Measurements from ENCODE around the gene TMEM121B.

TMEM121B gene

GRCh38 chr22:17110791-17111550 lies 10.2 kb downstream of the TMEM121B start:
- peaks cover 15 to 28% of the 10 kb centered on the region in 2 donors for H3K36me3 Mint-ChIP-seq
- H3K27ac Mint-ChIP-seq = no peak overlapping the region
- no peak overlapping the region for H3K4me3 Mint-ChIP-seq
- H3K27me3 Mint-ChIP-seq = no peaks in the 10 kb centered on the region
- H3K4me1 Mint-ChIP-seq = peaks cover 6 to 21% of the 10 kb centered on the region in 2 donors
- DNase-seq = no peak
- H3K9me3 Mint-ChIP-seq = no peaks in the 10 kb centered on the region
- no peak for ATAC-seq (replicated peaks)

GRCh38 chr22:17109976-17110375 lies 11.2 kb downstream of the TMEM121B start:
- ATAC-seq (replicated peaks) = no peak
- Mint-ChIP-seq H3K27ac (no peak overlapping the region), H3K36me3 (peaks cover 20 to 34% of the 10 kb centered on the region in 2 donors), H3K27me3 (no peaks in the 10 kb centered on the region), H3K4me1 (peaks cover 3 to 17% of the 10 kb centered on the region in 2 donors), H3K9me3 (no peaks in the 10 kb centered on the region), H3K4me3 (no peak overlapping the region)
- DNase-seq = no peak

DNA sequence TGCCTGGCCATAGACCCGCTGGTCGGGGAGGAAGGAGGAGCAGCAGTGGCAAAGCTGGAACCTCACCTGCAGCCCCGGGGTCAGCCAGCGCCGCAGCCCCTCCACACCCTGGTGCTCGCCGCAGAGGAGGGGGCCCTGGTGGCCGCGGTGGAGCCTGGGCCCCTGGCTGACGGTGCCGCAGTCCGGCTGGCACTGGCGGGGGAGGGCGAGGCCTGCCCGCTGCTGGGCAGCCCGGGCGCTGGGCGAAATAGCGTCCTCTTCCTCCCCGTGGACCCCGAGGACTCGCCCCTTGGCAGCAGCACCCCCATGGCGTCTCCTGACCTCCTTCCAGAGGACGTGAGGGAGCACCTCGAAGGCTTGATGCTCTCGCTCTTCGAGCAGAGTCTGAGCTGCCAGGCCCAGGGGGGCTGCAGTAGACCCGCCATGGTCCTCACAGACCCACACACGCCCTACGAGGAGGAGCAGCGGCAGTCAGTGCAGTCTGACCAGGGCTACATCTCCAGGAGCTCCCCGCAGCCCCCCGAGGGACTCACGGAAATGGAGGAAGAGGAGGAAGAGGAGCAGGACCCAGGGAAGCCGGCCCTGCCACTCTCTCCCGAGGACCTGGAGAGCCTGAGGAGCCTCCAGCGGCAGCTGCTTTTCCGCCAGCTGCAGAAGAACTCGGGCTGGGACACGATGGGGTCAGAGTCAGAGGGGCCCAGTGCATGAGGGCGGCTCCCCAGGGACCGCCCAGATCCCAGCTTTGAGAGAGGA lies 11.9 kb downstream of the TMEM121B start:
- no peak overlapping the region for H3K4me3 Mint-ChIP-seq
- no peak for DNase-seq
- H3K4me1 Mint-ChIP-seq = peaks cover 3 to 17% of the 10 kb centered on the region in 2 donors
- ATAC-seq (replicated peaks) = no peak
- no peaks in the 10 kb centered on the region for H3K9me3 Mint-ChIP-seq
- no peak overlapping the region for H3K27ac Mint-ChIP-seq
- peaks cover 25 to 39% of the 10 kb centered on the region in 2 donors for H3K36me3 Mint-ChIP-seq
- no peaks in the 10 kb centered on the region for H3K27me3 Mint-ChIP-seq

DNA sequence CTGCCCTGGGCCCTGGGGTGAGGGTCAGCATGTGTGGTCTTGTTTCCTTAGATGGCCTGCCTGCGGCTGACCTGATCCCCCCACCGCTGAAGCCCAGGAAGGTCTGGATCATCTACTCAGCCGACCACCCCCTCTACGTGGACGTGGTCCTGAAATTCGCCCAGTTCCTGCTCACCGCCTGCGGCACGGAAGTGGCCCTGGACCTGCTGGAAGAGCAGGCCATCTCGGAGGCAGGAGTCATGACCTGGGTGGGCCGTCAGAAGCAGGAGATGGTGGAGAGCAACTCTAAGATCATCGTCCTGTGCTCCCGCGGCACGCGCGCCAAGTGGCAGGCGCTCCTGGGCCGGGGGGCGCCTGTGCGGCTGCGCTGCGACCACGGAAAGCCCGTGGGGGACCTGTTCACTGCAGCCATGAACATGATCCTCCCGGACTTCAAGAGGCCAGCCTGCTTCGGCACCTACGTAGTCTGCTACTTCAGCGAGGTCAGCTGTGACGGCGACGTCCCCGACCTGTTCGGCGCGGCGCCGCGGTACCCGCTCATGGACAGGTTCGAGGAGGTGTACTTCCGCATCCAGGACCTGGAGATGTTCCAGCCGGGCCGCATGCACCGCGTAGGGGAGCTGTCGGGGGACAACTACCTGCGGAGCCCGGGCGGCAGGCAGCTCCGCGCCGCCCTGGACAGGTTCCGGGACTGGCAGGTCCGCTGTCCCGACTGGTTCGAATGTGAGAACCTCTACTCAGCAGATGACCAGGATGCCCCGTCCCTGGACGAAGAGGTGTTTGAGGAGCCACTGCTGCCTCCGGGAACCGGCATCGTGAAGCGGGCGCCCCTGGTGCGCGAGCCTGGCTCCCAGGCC lies 12.7 kb downstream of the TMEM121B start:
- Mint-ChIP-seq H3K27ac (no peak overlapping the region), H3K27me3 (no peaks in the 10 kb centered on the region), H3K36me3 (peaks cover 27 to 43% of the 10 kb centered on the region in 2 donors), H3K9me3 (no peaks in the 10 kb centered on the region), H3K4me3 (no peak overlapping the region), H3K4me1 (peaks cover 3 to 17% of the 10 kb centered on the region in 2 donors)
- ATAC-seq (replicated peaks) (no peak), DNase-seq (no peak)

GRCh38 chr22:17107547-17107810 lies 13.7 kb downstream of the TMEM121B start:
- ATAC-seq (replicated peaks) (no peak), DNase-seq (no peak)
- H3K27me3 Mint-ChIP-seq = no peaks in the 10 kb centered on the region
- H3K36me3 Mint-ChIP-seq = peaks cover 31 to 48% of the 10 kb centered on the region in 2 donors
- peaks cover 3 to 18% of the 10 kb centered on the region in 2 donors for H3K4me1 Mint-ChIP-seq
- H3K4me3 Mint-ChIP-seq = no peak overlapping the region
- no peak overlapping the region for H3K27ac Mint-ChIP-seq
- H3K9me3 Mint-ChIP-seq = no peaks in the 10 kb centered on the region

DNA sequence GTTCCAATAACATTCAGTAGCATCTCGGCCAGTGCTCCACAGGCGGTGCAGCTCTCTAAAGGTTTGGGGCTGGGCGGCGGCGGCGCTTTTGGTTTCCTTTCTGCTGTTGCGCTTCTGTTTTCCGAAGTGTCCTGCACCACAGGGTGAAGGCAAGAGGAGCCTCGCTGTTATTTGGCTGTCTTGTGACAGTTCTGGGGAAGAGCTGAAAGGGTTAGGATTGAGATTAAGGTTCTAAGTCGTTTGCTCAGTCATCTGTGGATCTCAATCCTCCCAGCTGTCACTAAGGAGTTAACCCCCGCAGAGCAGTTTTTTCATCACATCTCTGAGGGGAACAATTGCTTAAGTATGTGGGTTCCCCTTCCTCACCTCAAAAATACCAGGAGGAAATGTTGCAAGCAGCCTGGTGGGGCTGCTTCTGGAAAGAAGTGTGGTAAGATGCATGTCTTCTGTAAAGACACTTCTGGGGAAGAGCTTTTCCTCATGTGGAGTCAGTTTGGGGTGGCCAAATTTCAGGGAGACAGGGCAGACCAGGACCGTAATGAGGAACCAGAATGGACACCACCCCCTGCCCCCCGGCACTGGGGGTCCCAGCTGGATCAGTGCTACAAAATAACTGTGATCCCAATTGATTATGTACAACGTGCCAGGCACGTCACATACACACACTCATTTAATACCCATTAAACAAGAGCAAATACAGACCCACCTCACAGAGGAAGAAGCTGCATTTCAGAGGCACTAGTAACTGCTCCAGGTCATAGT lies 14.2 kb downstream of the TMEM121B start:
- peaks cover 6 to 23% of the 10 kb centered on the region in 2 donors for H3K4me1 Mint-ChIP-seq
- DNase-seq (no peak), ATAC-seq (replicated peaks) (peak; percentile 86 to 88)
- no peaks in the 10 kb centered on the region for H3K27me3 Mint-ChIP-seq
- peak overlapping the region; percentile 14 for H3K27ac Mint-ChIP-seq
- H3K9me3 Mint-ChIP-seq = no peaks in the 10 kb centered on the region
- H3K4me3 Mint-ChIP-seq = peak overlapping the region; percentile 13 to 30
- peaks cover 36 to 53% of the 10 kb centered on the region in 2 donors for H3K36me3 Mint-ChIP-seq

DNA sequence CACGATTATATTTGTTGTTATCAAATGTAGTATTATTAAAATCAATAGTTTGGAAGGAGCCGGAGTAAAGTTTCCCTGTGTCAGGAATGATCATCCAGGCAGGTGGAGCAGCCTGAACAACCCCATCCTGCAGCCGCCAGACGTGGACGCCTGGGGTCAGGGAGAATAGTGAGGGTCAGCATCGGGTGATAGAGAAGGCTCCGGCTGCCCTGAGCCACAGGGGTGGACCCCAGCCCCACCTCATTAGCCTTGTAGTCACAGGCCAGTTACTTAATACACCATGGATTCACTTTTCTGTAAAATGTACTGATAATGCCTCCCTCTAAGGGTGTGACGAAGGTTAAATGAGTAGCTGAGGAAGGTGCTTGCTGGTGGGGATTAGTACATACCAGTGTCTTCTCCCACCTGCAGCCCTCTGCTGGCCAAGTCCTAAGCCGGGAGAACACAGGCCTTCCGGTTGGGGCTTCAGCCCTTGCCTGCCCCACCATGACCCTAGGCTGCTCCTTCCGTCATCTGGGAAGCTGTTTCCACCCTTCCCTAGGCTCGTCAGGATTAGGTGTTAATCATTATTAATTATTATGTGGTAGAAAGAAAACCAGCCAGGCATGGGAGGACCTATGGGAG lies 14.9 kb downstream of the TMEM121B start:
- H3K4me3 Mint-ChIP-seq = peak overlapping the region; percentile 13 to 30
- H3K9me3 Mint-ChIP-seq = no peaks in the 10 kb centered on the region
- DNase-seq (no peak), ATAC-seq (replicated peaks) (peak; percentile 53 to 56)
- peaks cover 6 to 30% of the 10 kb centered on the region in 2 donors for H3K4me1 Mint-ChIP-seq
- no peaks in the 10 kb centered on the region for H3K27me3 Mint-ChIP-seq
- H3K27ac Mint-ChIP-seq = peak overlapping the region; percentile 14
- H3K36me3 Mint-ChIP-seq = peaks cover 41 to 58% of the 10 kb centered on the region in 2 donors

- H3K9me3 Mint-ChIP-seq = no peaks in the 10 kb centered on the region
- DNase-seq (no peak), ATAC-seq (replicated peaks) (no peak)
- H3K27me3 Mint-ChIP-seq = no peaks in the 10 kb centered on the region
- H3K36me3 Mint-ChIP-seq = peaks cover 43 to 58% of the 10 kb centered on the region in 2 donors
- no peak overlapping the region for H3K4me3 Mint-ChIP-seq
- peaks cover 3 to 31% of the 10 kb centered on the region in 2 donors for H3K4me1 Mint-ChIP-seq
- H3K27ac Mint-ChIP-seq = no peak overlapping the region
Measured at GRCh38 chr22:17105143-17106129, 15.7 kb downstream of the TMEM121B start.

- ATAC-seq (replicated peaks) (no peak), DNase-seq (no peak)
- H3K36me3 Mint-ChIP-seq = peaks cover 49 to 61% of the 10 kb centered on the region in 2 donors
- H3K27me3 Mint-ChIP-seq = no peaks in the 10 kb centered on the region
- H3K4me1 Mint-ChIP-seq = peaks cover 3 to 31% of the 10 kb centered on the region in 2 donors
- H3K9me3 Mint-ChIP-seq = no peaks in the 10 kb centered on the region
- no peak overlapping the region for H3K4me3 Mint-ChIP-seq
- H3K27ac Mint-ChIP-seq = no peak overlapping the region
Measured at GRCh38 chr22:17104336-17104935, 16.7 kb downstream of the TMEM121B start.

DNA sequence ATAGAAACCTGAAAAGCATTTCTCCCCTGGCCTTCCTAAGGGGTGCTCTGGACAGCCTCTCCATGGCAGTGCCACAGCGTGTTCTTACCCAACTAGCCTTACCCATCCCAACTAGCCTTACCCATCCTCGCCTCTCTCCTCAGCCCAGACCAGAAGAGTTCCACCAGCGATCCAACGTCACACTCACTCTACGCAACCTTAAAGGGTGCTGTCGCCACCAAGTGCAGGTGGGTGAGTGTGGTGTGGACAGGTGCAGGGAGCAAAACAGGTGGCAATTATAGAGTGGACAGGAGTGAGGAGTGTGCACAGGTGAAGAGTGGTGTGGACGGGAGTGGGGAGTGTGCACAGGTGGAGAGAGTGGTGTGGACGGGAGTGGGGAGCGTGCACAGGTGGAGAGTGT lies 17.8 kb downstream of the TMEM121B start:
- Mint-ChIP-seq H3K4me3 (no peak overlapping the region), H3K36me3 (peaks cover 55 to 69% of the 10 kb centered on the region in 2 donors), H3K27me3 (no peaks in the 10 kb centered on the region), H3K4me1 (peaks cover 8 to 41% of the 10 kb centered on the region in 2 donors), H3K27ac (no peak overlapping the region), H3K9me3 (no peaks in the 10 kb centered on the region)
- no peak for DNase-seq
- ATAC-seq (replicated peaks) = no peak

DNA sequence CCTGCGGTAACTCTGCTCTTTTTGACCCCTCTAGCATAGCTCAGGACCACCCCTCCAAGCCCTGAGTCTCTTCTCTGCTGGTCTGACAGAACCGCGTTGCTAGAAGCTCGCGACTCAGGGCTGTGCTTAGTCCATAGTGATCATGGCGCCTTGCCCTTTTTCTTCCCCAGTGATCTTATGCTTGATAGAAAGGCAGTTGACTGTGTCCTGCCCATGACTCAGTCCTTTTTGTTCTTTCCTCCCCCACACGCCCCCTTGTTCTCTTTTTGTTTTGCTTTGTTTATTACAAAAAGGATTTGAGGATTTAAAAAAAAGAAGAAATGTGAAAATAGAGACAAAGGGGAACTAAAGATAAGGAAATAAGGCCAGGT lies 18.9 kb downstream of the TMEM121B start:
- ATAC-seq (replicated peaks) (no peak), DNase-seq (no peak)
- Mint-ChIP-seq H3K36me3 (peaks cover 59 to 64% of the 10 kb centered on the region in 2 donors), H3K4me3 (no peak overlapping the region), H3K27ac (peak overlapping the region; percentile 45), H3K27me3 (no peaks in the 10 kb centered on the region), H3K9me3 (no peaks in the 10 kb centered on the region), H3K4me1 (peaks cover 14 to 48% of the 10 kb centered on the region in 2 donors)

- no peak for ATAC-seq (replicated peaks)
- no peaks in the 10 kb centered on the region for H3K9me3 Mint-ChIP-seq
- no peak overlapping the region for H3K4me3 Mint-ChIP-seq
- no peak overlapping the region for H3K27ac Mint-ChIP-seq
- peaks cover 18 to 48% of the 10 kb centered on the region in 2 donors for H3K4me1 Mint-ChIP-seq
- DNase-seq = no peak
- H3K36me3 Mint-ChIP-seq = peaks cover 56 to 59% of the 10 kb centered on the region in 2 donors
- no peaks in the 10 kb centered on the region for H3K27me3 Mint-ChIP-seq
Measured at GRCh38 chr22:17101475-17102296, 19.5 kb downstream of the TMEM121B start.
